NT2/D1 (cell line): ENCODE results near the gene DTX2.
"Not testable (repeated sequence)": the region's sequence is repeated elsewhere in the genome, so short reads cannot be mapped to it uniquely, and the experiment has no call there.

Source experiments
- SUZ12 ChIP-seq: IDR thresholded peaks from 2 replicates; pipeline ENCODE4 v1.6.1; 2011; ENCODE audit not compliant: insufficient read length, insufficient read depth; ENCODE audit errors: extremely low read depth
- YY1 ChIP-seq: IDR thresholded peaks from 2 replicates; pipeline ENCODE4 v1.6.1; 2011; ENCODE audit not compliant: insufficient read length, insufficient read depth
- ZNF274 ChIP-seq: IDR thresholded peaks from 2 replicates; pipeline ENCODE4 v1.6.1; 2011; ENCODE audit warnings: mild to moderate bottlenecking, low read depth, low read length

GRCh38 chr7:76499201-76499923 is 37.9 kb downstream of the DTX2 start:
- not testable (repeated sequence) for TF ChIP-seq ZNF274, YY1, SUZ12
